Fibroblast of skin of left quadriceps (primary cell): ENCODE results near the gene DLGAP1.
"Not testable (repeated sequence)": the region's sequence is repeated elsewhere in the genome, so short reads cannot be mapped to it uniquely, and the experiment has no call there.

Experiments
- DNase-seq, 2 experiments: peaks; one replicate each; pipeline ENCODE4 v3.0.0-alpha.2; 2013; ENCODE audit warnings: low read depth in 2 of 2

DLGAP1 gene

GRCh38 chr18:3584897-3585460 lies 870.1 kb downstream of the DLGAP1 start:
- DNase-seq, result no peak

GRCh38 chr18:3584266-3584861 lies 870.7 kb downstream of the DLGAP1 start:
- DNase-seq, result no peak

GRCh38 chr18:3583873-3584247 lies 871.2 kb downstream of the DLGAP1 start:
- DNase-seq, result no peak

- peak in 1 of 2 experiments; percentile 14 for DNase-seq
Observed at GRCh38 chr18:3583106-3583872, 871.8 kb downstream of the DLGAP1 start.

GRCh38 chr18:3581890-3582289 lies 873.2 kb downstream of the DLGAP1 start:
- no peak for DNase-seq

- not testable (repeated sequence) for DNase-seq
Observed at GRCh38 chr18:3580523-3581025, 874.5 kb downstream of the DLGAP1 start.

- DNase-seq, result peak; percentile 51 to 54
Observed at GRCh38 chr18:3579701-3580100, 875.4 kb downstream of the DLGAP1 start.

GRCh38 chr18:3578621-3579020 lies 876.5 kb downstream of the DLGAP1 start:
- DNase-seq, result no peak

GRCh38 chr18:3577281-3577855 lies 877.7 kb downstream of the DLGAP1 start:
- DNase-seq, result no peak

- no peak for DNase-seq
Observed at GRCh38 chr18:3572761-3573160, 882.3 kb downstream of the DLGAP1 start.

- no peak for DNase-seq
Observed at GRCh38 chr18:3566851-3567250, 888.3 kb downstream of the DLGAP1 start.

GRCh38 chr18:3560755-3561154 lies 894.4 kb downstream of the DLGAP1 start:
- DNase-seq, result no peak

- no peak for DNase-seq
Observed at GRCh38 chr18:3554811-3555427, 900.2 kb downstream of the DLGAP1 start.

GRCh38 chr18:3554091-3554601 lies 901.0 kb downstream of the DLGAP1 start:
- DNase-seq, result no peak

GRCh38 chr18:3552305-3552704 lies 902.8 kb downstream of the DLGAP1 start:
- DNase-seq, result no peak

- no peak for DNase-seq
Observed at GRCh38 chr18:3547891-3548615, 907.1 kb downstream of the DLGAP1 start.

- DNase-seq, result no peak
Observed at GRCh38 chr18:3546106-3546505, 909.0 kb downstream of the DLGAP1 start.

GRCh38 chr18:3544537-3544936 lies 910.6 kb downstream of the DLGAP1 start:
- no peak for DNase-seq

GRCh38 chr18:3541549-3542386 lies 913.3 kb downstream of the DLGAP1 start:
- DNase-seq, result no peak

GRCh38 chr18:3540805-3541548 lies 914.1 kb downstream of the DLGAP1 start:
- DNase-seq, result no peak
